ENCODE data around the gene ADK.
A peak's percentile ranks its signal among the peaks of the same experiment; 100 is the strongest.

ADK gene

GRCh38 chr10:74150990-74151878 is at the start of gene ADK:
ADK (plus strand) TSS chr10:74151221; CDS start chr10:74151279, 58 bp downstream.
- no peak within 1 kb of the TSS for H3K27ac Mint-ChIP-seq
- peaks cover 45% of the 10 kb centered on the region for H3K4me1 Mint-ChIP-seq (ENCODE audit: low read depth)
- H3K36me3 Mint-ChIP-seq (ENCODE audit: low read depth): peaks cover 36% of the 10 kb centered on the region

DNA sequence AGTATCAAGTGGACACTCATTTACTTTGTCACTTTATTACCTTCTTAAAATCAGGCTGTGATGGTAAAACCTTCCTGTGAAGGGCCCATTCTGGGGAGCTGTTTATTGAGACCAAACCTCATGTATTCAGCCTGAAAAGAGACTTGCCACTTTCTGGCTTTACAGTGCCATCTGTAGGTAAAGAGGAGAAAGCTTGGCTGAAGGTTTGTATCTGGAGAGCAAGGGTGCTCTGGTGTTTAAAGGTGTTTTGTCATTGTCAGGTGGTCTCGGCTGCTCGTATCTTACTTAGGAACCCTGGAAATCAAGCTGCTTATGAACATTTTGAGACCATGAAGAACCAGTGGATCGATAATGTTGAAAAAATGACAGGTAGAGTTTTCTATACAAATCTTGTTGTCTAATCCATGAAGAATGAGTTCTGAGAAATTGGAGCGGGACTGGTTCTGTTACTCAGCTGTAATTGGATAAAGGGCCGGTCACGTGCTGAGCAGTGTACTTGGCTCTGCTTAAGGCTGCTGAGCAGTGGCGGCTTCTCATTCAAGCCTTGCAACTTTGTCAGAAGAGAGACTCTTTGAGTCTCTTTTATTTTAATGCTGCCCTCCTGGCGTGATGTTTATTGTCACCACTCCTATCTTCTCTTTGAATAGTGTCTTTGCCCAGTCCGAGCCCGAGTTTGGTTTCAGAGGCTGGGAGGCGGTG is 47.3 kb upstream of the ADK start:
- Mint-ChIP-seq H3K36me3 (ENCODE audit: low read depth) (peaks cover 79% of the 10 kb centered on the region), H3K27ac (no peak overlapping the region), H3K9me3 (no peaks in the 10 kb centered on the region), H3K27me3 (no peaks in the 10 kb centered on the region), H3K4me3 (no peak overlapping the region), H3K4me1 (ENCODE audit: low read depth) (no peaks in the 10 kb centered on the region)
- no peak for DNase-seq

More at GRCh38 chr10:74150990-74151878, at the start of gene ADK:
- H3K27me3 Mint-ChIP-seq: no peaks in the 10 kb centered on the region
- H3K9me3 Mint-ChIP-seq: no peaks in the 10 kb centered on the region
- peak; percentile 100 for DNase-seq
- H3K4me3 Mint-ChIP-seq: no peak within 1 kb of the TSS

DNA sequence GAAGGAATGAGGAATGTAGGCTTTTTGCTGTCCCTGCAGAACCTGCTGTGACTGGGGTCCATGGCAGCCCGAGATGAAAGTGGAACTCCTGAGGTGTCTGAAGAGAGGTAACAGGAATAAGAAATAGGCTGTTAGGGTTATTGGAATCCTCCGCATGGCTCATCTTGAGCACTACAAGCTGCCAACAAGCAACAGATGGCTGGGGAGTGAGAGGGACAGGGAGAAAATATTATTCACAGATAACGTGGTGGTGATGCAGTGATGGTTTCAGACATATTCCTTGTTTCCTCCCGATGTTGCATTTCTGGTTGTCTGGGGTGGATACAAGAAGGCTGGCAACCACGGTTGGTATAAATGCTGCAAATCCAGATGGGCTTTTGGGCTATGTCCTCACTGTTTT is 46.5 kb upstream of the ADK start:
- Mint-ChIP-seq H3K4me1 (ENCODE audit: low read depth) (peaks cover 2% of the 10 kb centered on the region), H3K27me3 (no peaks in the 10 kb centered on the region)

GRCh38 chr10:74104996-74105395 is 46.0 kb upstream of the ADK start:
- Mint-ChIP-seq H3K4me3 (no peak overlapping the region), H3K27ac (no peak overlapping the region), H3K36me3 (ENCODE audit: low read depth) (peaks cover 82% of the 10 kb centered on the region), H3K9me3 (no peaks in the 10 kb centered on the region), H3K4me1 (ENCODE audit: low read depth) (peaks cover 6% of the 10 kb centered on the region), H3K27me3 (no peaks in the 10 kb centered on the region)
- no peak for DNase-seq

More for the DNA sequence above, 46.5 kb upstream of the ADK start:
- peaks cover 81% of the 10 kb centered on the region for H3K36me3 Mint-ChIP-seq (ENCODE audit: low read depth)
- H3K27ac Mint-ChIP-seq: no peak overlapping the region
- DNase-seq: no peak
- no peak overlapping the region for H3K4me3 Mint-ChIP-seq
- no peaks in the 10 kb centered on the region for H3K9me3 Mint-ChIP-seq

DNA sequence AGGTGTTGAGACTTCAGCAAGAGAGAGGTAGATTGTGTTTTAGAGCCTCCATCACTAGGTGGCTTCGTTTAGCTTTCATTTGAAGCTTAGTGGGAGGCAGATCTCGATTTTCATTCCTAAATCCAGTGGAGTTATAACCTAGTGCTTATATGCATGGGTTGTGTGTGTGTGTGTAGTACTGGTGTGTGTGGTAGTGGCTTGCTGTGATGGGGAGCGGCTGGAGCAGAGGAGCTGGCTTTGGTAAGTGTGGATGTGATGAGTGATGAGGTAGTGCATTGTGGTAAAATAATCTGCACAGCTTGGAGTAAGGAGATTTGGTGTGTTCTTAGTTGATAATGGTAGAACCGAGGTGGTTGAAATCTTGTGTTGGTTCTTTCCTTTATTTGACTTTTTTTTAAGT is 43.6 kb upstream of the ADK start:
- no peak for DNase-seq
- peaks cover 92% of the 10 kb centered on the region for H3K36me3 Mint-ChIP-seq (ENCODE audit: low read depth)
- peaks cover 6% of the 10 kb centered on the region for H3K4me1 Mint-ChIP-seq (ENCODE audit: low read depth)
- H3K27ac Mint-ChIP-seq: peak overlapping the region; percentile 34
- no peak overlapping the region for H3K4me3 Mint-ChIP-seq
- H3K9me3 Mint-ChIP-seq: no peaks in the 10 kb centered on the region
- H3K27me3 Mint-ChIP-seq: no peaks in the 10 kb centered on the region

DNA sequence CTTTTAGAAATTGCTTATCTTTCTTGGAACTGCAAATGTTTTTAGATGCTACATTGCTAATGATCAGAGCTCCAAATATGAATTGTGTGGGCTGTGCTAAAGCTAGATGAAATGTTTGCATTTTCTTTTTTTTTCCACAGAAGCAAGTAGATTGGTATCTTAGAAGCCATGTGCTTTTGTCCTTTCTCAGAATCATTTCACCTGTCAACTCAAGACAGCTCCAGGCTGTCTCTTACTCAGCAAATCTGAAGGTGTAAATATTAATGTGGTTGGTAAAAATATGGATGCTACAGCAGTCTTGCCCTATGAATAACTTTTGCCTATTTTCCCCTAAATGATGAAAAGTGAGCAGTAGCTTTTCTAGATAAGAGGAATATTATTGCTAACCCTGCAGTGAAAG is 41.6 kb upstream of the ADK start:
- Mint-ChIP-seq H3K27ac (peak overlapping the region; percentile 30), H3K36me3 (ENCODE audit: low read depth) (peaks cover 95% of the 10 kb centered on the region), H3K27me3 (no peaks in the 10 kb centered on the region), H3K4me1 (ENCODE audit: low read depth) (peaks cover 6% of the 10 kb centered on the region), H3K4me3 (no peak overlapping the region), H3K9me3 (no peaks in the 10 kb centered on the region)
- DNase-seq: no peak

DNA sequence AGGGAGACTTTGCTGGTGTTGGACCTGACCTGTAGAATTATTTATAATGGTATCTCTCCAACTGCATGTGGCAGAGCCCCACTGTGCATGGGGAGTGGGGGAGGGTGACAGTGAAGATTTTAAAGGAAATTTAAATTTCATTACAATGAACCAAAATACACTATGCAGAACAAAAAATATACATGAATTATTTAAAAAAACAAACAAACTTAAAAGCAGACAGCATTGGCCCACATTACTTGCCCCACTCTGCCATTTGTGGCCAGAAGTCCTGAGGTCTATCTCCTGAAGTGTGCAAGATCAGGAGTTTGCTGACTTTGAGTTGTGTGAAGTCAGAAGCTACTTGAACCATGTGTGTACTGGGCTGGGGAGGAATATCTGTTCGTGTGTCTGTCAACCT is 40.9 kb upstream of the ADK start:
- H3K4me3 Mint-ChIP-seq: no peak overlapping the region
- H3K27ac Mint-ChIP-seq: peak overlapping the region; percentile 62
- no peaks in the 10 kb centered on the region for H3K9me3 Mint-ChIP-seq
- peaks cover 6% of the 10 kb centered on the region for H3K4me1 Mint-ChIP-seq (ENCODE audit: low read depth)
- peaks cover 95% of the 10 kb centered on the region for H3K36me3 Mint-ChIP-seq (ENCODE audit: low read depth)
- H3K27me3 Mint-ChIP-seq: no peaks in the 10 kb centered on the region
- DNase-seq: no peak

- Mint-ChIP-seq H3K27me3 (no peaks in the 10 kb centered on the region), H3K4me3 (no peak overlapping the region), H3K9me3 (no peaks in the 10 kb centered on the region), H3K4me1 (ENCODE audit: low read depth) (peaks cover 12% of the 10 kb centered on the region), H3K27ac (peak overlapping the region; percentile 55), H3K36me3 (ENCODE audit: low read depth) (peaks cover 95% of the 10 kb centered on the region)
- no peak for DNase-seq
These were observed 39.2 kb upstream of the ADK start for GRCh38 chr10:74111799-74112198.

GRCh38 chr10:74113546-74113945 is 37.5 kb upstream of the ADK start:
- H3K36me3 Mint-ChIP-seq (ENCODE audit: low read depth): peaks cover 97% of the 10 kb centered on the region
- H3K4me1 Mint-ChIP-seq (ENCODE audit: low read depth): peaks cover 21% of the 10 kb centered on the region
- H3K9me3 Mint-ChIP-seq: no peaks in the 10 kb centered on the region
- no peaks in the 10 kb centered on the region for H3K27me3 Mint-ChIP-seq
- H3K27ac Mint-ChIP-seq: peak overlapping the region; percentile 7
- no peak overlapping the region for H3K4me3 Mint-ChIP-seq
- DNase-seq: no peak

GRCh38 chr10:74114041-74114448 is 37.0 kb upstream of the ADK start:
- H3K27me3 Mint-ChIP-seq: no peaks in the 10 kb centered on the region
- H3K36me3 Mint-ChIP-seq (ENCODE audit: low read depth): peaks cover 97% of the 10 kb centered on the region
- no peak overlapping the region for H3K4me3 Mint-ChIP-seq
- no peaks in the 10 kb centered on the region for H3K9me3 Mint-ChIP-seq
- DNase-seq: no peak
- peaks cover 21% of the 10 kb centered on the region for H3K4me1 Mint-ChIP-seq (ENCODE audit: low read depth)
- H3K27ac Mint-ChIP-seq: peak overlapping the region; percentile 7

- peaks cover 97% of the 10 kb centered on the region for H3K36me3 Mint-ChIP-seq (ENCODE audit: low read depth)
- no peak overlapping the region for H3K4me3 Mint-ChIP-seq
These were observed 33.3 kb upstream of the ADK start for GRCh38 chr10:74117738-74118137.

DNA sequence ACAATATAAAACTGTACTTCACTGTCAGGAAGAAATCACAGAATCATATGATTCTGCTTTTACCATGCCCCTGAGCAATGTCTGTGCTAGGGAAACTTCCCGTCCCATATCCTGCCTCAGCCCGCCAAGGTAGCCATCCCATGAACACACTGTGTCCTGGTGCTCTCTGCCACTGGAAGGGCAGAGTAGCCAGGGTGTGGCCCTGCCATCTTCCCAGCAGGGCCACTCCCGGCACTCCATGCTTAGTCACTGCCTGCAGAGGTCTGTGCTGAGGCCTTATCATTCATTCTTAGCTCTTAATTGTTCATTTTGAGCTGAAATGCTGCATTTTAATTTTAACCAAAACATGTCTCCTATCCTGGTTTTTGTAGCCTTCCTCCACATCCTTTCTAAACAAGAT is 32.2 kb upstream of the ADK start:
- peaks cover 18% of the 10 kb centered on the region for H3K4me1 Mint-ChIP-seq (ENCODE audit: low read depth)
- H3K36me3 Mint-ChIP-seq (ENCODE audit: low read depth): peaks cover 97% of the 10 kb centered on the region
- no peak overlapping the region for H3K4me3 Mint-ChIP-seq
- no peaks in the 10 kb centered on the region for H3K9me3 Mint-ChIP-seq
- no peaks in the 10 kb centered on the region for H3K27me3 Mint-ChIP-seq
- H3K27ac Mint-ChIP-seq: peak overlapping the region; percentile 86
- no peak for DNase-seq

More at GRCh38 chr10:74117738-74118137, 33.3 kb upstream of the ADK start:
- H3K27me3 Mint-ChIP-seq: no peaks in the 10 kb centered on the region
- H3K9me3 Mint-ChIP-seq: no peaks in the 10 kb centered on the region
- no peak for DNase-seq
- H3K27ac Mint-ChIP-seq: peak overlapping the region; percentile 86
- H3K4me1 Mint-ChIP-seq (ENCODE audit: low read depth): peaks cover 15% of the 10 kb centered on the region

GRCh38 chr10:74120911-74121310 is 30.1 kb upstream of the ADK start:
- Mint-ChIP-seq H3K27me3 (no peaks in the 10 kb centered on the region), H3K36me3 (ENCODE audit: low read depth) (peaks cover 98% of the 10 kb centered on the region), H3K4me3 (no peak overlapping the region), H3K27ac (peak overlapping the region; percentile 48), H3K9me3 (no peaks in the 10 kb centered on the region), H3K4me1 (ENCODE audit: low read depth) (peaks cover 16% of the 10 kb centered on the region)
- no peak for DNase-seq

DNA sequence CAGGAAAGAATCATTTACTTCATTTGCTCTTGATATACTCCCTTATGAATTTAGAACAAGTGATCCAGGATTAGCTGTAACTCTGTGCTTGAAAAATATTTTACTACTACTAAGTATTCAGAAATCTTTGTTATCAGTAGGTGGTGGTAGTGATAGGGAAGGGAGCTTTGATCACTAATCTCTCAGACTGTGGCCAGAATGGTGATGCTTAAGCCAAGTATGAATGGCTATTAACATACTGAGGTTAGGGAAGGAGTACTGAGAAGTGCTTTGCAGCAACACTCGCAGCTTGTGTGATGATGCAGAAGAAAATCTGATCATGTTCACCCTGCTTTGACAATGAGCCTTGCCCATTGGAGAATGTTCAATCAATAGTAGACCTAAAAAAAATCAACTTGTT is 29.7 kb upstream of the ADK start:
- Mint-ChIP-seq H3K9me3 (no peaks in the 10 kb centered on the region), H3K4me1 (ENCODE audit: low read depth) (peaks cover 14% of the 10 kb centered on the region), H3K4me3 (no peak overlapping the region), H3K36me3 (ENCODE audit: low read depth) (peaks cover 98% of the 10 kb centered on the region), H3K27ac (peak overlapping the region; percentile 48), H3K27me3 (no peaks in the 10 kb centered on the region)
- DNase-seq: no peak

DNA sequence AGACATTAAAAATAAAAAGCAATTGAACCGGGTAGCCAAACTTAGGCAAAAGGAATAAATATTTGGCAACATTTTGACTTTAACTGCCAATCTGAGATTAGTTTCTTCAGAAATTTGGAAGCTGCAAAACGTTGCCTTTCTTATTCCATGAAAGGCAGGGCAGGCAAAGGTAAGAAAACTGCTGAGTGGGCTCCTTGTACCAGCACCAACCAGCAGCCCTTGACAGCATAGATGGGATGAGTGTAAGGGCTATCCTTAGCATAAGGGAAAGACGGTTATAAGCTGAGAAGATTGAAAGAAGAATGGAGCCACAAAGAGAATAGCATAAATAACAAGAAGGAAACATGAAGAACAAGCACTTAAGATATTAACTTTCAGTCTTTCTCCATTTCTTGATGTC is 29.0 kb upstream of the ADK start:
- Mint-ChIP-seq H3K27me3 (no peaks in the 10 kb centered on the region), H3K36me3 (ENCODE audit: low read depth) (peaks cover 98% of the 10 kb centered on the region), H3K9me3 (no peaks in the 10 kb centered on the region), H3K27ac (peak overlapping the region; percentile 27), H3K4me3 (no peak overlapping the region), H3K4me1 (ENCODE audit: low read depth) (peaks cover 14% of the 10 kb centered on the region)
- DNase-seq: no peak
